IPS-18c (cell line): ENCODE data around the gene F7.
"Not testable (repeated sequence)": the region's sequence is repeated elsewhere in the genome, so short reads cannot be mapped to it uniquely, and the experiment has no call there.

ENCODE experiments used
- H3K4me3 ChIP-seq: 2 replicates; pipeline ENCODE4 v1.7.0; 2013; ENCODE audit warnings: low read depth, mild to moderate bottlenecking, low read length, moderate library complexity; ENCODE audit not compliant: insufficient read depth
- H3K9me3 ChIP-seq: one replicate; pipeline ENCODE4 v1.6.1; 2013; ENCODE audit warnings: mild to moderate bottlenecking, low read length, moderate library complexity; ENCODE audit not compliant: control insufficient read depth, insufficient read depth

F7 gene

DNA sequence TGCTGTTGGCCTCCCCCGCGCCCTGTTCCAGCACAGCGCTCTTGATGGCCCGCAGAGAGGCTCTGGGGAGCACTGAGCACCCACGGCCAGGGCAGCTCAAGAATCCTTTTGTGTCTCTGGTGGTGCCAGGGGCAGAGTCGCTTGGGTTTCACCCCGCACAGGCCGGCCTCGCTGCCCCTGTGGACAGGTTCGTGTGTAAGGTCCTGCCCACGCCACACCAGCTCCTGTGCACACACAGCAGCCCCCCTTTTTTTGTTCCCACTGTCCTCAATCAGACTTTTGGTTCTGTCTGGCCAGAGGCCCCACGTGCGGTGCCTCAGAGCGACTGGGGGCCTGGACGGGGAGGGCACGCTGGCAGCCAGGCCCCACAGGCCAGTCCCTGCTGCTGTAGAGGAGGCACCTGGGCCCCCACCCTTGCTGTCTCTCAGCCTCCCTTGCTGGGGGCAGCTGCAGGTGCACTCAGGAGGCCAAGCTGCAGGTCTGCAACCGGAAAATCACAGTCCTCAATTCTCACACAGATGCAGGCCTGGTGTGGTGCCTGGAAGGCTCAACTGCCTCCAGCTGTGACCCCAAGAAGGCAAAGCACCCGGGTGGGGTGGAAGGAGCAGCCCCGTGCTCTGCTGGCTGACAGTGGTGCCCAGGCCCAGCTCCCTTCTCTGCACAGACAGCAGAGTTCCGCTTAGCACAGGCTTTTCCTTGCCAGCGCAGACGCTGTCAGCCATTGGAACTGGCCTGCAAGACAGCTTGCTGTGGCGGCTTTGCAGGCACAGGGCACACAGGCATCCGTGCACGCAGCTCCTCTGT is 12.6 kb upstream of the F7 start:
- Histone ChIP-seq H3K4me3 (no peak overlapping the region), H3K9me3 (no peaks in the 10 kb centered on the region)

DNA sequence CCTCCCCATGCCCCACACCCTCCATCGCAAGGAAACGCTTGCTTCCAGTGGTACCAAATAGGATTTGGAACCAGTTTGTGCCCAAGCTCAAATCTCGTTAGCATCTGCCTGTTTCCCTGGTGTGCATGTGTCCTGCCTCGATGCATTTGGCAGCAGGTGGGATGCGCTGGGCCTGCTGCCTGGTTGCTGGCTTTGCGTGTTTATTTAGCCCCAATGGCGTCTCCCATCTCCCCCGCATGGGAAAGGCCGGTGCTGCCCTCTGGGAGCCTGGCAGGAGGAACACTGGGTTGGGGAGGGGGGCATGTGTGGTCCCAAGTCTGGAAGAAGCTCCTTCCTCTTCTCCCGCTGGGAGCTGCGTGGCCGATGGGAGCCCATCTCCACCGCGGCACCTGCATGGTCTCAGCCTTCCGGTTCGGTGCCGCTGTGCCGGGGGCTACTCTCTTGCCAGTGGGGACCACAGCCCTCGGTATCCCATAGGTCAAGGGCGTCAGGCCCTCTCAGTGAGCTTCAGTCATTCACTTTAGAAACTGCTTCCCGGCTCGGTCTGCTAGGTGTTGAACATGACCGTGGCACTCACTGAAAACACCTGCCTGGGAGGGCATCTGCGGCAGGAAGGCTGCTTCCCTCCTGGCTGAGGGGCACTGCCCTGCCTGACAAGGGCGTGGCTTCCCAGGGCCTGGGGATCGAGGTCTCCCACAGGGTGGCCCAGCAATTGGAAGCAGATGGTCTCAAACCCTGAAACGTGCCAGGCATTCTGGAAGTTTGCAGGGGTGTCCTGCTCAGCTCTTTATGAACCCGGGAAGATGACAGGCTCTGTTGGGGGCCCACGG is 11.8 kb upstream of the F7 start:
- H3K9me3 ChIP-seq: no peaks in the 10 kb centered on the region
- H3K4me3 ChIP-seq: no peak overlapping the region

DNA sequence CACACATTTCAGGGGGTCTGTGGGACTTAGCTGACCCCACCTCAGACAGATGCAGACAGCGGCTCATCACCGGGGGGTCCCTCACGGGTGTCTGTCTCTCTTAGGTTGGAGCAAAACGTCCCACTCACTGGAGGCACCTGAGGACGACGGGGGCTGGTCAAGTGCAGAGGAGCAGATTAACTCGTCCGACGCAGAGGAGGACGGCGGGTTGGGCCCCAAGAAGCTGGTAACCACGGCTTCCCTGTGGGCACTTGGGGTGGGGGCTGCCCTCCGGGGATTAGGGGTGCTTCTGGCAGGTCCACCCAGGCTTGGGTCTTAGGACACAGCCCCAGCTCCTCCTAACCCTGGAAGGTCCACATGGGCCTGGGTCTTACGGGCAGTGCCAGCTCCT is 11.2 kb upstream of the F7 start:
- Histone ChIP-seq H3K4me3 (no peak overlapping the region), H3K9me3 (no peaks in the 10 kb centered on the region)

DNA sequence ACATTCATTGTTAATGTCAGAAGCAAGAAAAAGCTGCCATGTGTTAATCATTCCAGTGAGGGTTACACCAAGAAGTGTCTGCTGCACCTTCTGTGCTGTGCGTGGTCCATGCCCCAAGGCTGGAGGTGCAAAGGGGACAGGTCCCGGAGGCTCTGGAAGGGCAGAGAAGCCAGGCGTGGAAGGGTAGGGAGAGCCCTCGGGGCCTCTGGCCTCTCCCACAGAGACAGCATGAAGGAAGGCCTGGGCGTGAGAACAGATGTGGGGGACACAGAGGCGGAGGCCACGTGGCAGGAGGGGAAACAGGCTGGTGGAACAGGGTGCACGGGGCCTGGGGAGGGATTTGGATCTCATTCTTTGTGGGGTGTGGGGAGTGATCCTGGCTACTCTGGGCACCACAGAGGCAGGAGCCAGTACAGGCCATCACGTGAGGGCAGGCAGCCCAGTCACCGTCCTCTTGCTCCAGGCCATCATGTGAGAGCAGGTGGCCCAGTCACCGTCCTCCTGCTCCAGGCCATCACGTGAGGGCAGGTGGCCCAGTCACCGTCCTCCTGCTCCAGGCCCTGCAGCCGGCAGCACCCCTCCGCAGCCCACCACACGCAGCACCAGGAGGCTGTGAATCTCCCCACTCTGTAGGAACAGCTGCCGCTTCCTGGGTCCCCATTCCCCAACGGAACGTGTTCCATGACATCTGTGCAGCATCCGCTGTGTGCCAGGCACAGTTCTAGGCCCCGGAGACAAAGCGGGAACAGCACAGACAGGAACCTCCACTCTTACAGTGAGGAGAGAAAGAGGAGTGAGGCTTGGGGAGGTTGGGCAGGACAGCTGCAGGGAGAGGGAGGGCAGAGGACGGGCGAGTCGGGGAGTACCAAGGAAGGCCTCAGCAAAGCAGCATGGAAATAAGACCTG is 10.2 kb upstream of the F7 start:
- Histone ChIP-seq H3K9me3 (no peaks in the 10 kb centered on the region), H3K4me3 (no peak overlapping the region)

DNA sequence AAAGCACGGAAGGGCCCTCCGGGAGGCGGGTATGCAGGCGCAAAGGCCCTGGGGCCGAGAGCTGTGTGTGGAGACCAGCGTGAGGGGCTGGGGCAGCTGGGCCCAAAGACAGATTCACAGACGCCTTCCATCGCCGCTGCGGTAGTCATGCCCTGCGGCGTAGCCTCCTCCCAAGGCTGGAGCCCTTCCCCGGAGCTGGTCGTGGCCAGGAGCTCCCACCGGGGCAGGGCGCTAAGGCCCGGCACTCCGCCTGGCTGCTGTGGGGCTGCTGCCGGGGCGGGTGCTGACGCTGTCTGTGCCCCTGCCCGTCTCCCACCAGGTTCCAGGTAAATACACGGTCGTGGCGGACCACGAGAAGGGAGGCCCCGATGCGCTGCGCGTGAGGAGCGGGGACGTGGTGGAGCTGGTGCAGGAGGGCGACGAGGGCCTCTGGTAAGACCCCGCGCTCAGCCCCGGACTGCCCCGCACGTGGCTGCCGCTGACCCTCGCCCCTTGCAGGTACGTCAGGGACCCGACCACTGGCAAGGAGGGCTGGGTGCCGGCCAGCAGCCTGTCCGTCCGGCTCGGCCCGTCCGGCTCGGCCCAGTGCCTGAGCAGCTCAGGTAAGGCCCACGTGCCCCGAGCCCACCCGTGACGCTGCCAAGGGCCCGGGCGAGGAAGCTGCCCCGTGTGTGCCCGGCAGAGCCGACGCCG is 9.4 kb upstream of the F7 start:
- H3K9me3 ChIP-seq: no peaks in the 10 kb centered on the region
- H3K4me3 ChIP-seq: no peak overlapping the region

DNA sequence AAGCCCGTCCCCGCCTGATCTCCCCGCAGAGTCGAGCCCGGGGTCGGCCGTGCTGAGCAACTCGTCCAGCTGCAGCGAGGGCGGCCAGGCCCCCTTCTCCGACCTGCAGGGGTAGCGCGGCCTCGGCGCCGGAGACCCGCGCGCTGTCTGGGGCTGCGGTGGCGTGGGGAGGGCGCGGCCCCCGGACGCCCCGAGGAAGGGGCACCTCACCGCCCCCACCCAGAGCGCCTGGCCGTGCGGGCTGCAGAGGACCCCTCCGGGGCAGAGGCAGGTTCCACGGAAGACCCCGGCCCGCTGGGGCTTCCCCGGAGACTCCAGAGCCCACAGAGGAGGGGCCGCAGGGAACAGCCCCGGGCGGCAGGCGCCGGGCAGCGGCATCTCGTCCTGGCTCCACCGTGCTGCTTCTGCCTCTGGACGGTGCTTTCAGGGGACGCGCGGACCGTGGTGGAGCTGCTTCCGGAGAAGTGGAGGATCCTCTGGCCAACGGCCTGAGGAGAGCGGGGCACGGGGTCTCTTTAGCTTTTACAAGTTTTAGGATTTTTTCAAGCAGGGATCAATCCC is 8.8 kb upstream of the F7 start:
- no peaks in the 10 kb centered on the region for H3K9me3 ChIP-seq
- H3K4me3 ChIP-seq: no peak overlapping the region

DNA sequence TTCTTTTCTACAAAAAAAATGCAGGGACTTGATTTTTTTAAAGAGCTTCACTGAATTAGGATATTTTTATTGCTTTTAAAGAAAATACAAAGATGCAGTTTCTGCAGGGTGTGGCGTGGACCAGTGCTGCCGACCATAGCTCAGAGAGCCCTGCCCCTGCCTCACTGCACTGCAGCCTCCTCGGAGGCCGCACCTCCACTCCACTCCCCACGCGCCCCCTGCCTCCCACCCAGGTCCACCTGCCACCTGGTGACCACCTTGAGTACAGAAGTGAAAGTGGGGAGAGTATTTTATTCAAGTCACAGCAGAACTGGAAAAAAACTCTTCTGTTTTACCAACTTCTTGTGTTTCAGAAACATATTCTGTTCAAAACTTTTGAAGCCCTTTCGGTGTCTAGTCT is 7.9 kb upstream of the F7 start:
- H3K4me3 ChIP-seq: no peak overlapping the region
- no peaks in the 10 kb centered on the region for H3K9me3 ChIP-seq

DNA sequence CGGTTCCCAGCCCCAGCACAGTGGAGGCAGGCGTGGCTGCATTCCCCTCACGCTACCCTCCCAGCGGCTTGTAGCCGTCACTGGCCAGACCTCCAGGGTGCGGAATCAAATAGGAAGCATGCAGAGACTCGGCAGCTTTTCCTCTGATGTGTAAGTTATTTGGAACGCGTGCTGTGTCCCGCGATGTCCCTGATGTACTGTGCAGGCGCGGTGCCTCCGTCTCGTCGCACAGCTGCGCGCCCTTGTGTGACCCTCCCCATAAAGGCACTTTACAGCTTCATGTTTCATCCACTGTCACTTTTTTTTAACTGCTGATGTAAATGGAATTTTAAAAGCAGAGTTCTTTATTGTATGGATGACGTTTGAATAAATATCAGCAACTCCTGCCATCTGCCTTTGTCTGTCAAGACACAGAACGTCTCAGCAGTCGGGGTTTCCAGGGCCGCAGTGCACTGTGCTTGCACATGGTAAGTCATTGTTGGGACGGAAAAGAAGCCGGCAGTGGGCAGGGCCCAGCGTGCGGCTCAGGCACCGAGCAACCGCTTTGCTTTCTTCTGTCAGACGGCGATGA is 7.3 kb upstream of the F7 start:
- Histone ChIP-seq H3K9me3 (no peaks in the 10 kb centered on the region), H3K4me3 (no peak overlapping the region)

DNA sequence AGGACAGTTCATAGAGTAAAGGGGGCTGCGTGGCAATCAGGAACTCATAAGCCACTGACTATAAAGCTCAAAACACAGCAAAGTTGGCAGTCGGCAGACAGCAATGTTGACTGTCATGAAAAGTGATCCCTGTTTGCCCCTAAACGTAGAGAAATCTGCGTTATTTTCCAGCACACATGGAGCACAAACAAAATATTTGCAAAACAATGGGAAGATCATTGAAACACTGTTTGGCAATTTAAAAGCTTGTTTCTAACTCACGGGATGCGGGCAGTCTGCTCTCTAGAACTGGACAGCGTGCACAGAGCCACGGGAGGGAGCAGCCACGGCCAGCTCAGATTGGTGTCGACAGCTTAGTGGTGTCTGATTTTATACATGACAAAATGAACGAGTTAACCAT is 6.4 kb upstream of the F7 start:
- Histone ChIP-seq H3K9me3 (no peaks in the 10 kb centered on the region), H3K4me3 (no peak overlapping the region)

DNA sequence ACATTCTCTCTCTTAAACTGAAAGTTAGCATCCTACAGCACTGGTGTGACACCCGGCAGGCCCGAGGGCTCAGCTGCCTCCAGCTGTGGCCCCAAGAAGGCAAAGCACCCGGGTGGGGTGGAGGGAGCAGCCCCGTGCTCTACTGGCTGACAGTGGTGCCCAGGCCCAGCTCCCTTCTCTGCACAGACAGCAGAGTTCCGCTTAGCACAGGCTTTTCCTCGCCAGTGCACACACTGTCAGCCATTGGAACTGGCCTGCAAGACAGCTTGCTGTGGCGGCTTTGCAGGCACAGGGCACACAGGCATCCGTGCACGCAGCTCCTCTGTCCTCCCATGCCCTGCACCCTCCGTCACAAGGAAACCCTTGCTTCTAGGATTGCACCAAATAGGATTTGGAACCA is 3.3 kb upstream of the F7 start:
- H3K9me3 ChIP-seq, H3K4me3 ChIP-seq: not testable (repeated sequence)

DNA sequence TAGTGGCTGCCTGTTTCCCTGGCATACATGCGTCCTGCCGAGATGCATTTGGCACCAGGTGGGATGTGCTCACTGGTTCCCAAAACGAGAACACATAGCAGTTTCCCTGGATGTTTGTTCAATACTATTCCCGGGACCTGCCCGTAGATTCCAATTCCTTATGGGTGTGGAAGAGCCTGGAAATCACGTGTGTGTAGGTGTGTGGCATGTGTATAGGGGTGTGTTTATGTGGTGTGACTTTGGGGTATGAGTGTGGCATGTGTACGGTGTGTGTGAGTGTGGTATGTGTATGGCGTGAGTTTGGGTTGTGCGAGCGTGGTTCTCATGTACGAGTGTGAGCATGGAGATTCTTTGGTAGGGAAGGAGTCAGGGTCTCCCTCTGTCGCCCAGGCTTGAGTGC is 2.9 kb upstream of the F7 start:
- Histone ChIP-seq H3K9me3 (no peaks in the 10 kb centered on the region), H3K4me3 (no peak overlapping the region)

DNA sequence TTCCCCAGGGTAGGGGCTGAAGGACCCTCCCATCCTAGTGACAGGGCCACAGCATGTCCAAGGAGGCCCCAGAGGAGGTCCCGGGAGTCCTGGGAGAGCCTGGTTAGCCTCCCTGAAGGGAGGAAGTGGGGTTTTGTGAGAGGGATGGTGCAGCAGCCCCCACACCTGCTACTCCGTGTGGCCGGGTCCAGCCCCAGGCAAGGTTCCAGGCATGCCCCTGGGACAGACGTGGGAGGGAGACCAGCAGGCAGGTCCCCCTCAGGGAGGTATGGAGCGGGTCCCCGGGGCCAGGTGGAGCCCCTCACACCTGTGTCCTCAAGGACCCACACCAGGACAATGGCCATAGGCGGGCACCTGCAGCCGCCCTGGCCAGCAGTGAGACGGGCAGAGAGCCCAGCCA is 1.9 kb upstream of the F7 start:
- H3K9me3 ChIP-seq: no peaks in the 10 kb centered on the region
- H3K4me3 ChIP-seq: no peak overlapping the region

DNA sequence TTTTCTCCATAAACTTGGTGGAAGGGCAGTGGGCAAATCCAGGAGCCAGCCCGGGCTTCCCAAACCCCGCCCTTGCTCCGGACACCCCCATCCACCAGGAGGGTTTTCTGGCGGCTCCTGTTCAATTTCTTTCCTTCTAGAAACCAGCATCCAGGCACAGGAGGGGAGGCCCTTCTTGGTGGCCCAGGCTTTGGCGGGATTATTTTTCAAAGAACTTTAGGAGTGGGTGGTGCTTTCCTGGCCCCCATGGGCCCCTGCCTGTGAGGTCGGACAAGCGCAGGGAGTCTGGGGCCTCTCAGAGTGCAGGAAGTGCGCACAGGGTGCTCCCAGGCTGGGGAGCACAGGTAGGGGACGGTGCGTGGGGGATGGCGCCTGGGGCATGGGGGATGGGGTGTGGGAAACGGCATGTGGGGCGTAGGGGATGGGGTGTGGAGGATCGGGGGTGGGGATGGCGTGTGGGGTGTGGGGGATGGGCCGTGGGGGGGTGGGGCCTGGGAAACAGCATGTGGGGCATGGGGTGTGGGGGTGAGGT is 396 bp downstream of the F7 start:
- H3K4me3 ChIP-seq: no peak overlapping the region

DNA sequence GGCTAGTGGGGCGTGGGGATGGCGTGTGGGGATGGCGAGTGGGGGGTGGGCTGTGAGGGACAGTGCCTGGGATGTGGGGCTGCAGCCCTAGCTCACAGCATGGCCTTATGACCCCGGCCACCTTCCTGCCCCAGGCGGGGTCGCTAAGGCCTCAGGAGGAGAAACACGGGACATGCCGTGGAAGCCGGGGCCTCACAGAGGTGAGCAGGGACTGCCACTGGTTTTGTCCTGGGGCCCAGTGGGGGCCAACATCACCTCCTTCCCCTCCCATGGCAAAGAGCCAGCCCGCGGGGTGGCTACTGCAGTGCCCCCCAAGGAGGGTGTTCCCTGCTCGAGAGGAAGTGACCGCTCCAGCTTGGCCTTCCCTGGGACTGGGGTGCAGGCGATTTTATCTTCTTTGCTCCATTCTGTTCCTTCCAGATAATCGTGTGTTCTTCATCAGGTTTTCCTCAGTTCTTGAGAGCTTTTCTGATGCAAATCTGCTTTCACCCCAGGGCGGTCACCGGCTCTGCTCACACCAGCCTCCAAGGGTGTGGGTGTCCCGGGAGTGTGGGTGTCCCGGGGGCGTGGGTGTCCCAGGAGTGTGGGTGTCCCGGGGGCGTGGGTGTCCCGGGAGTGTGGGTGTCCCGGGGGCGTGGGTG is 1.2 kb downstream of the F7 start:
- Histone ChIP-seq H3K4me3 (no peak overlapping the region), H3K9me3 (peaks cover 2% of the 10 kb centered on the region)

More for the DNA sequence above, 396 bp downstream of the F7 start:
- peaks cover 2% of the 10 kb centered on the region for H3K9me3 ChIP-seq

DNA sequence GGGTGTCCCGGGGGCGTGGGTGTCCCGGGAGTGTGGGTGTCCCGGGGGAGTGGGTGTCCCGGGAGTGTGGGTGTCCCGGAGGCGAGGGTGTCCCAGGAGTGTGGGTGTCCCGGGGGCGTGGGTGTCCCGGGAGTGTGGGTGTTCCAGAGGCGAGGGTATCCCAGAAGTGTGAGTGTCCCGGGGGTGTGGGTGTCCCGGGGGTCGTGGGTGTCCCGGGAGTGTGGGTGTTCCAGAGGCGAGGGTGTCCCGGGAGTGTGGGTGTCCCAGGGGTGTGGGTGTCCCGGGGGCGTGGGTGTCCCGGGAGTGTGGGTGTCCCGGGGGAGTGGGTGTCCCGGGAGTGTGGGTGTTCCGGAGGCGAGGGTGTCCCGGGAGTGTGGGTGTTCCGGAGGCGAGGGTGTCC is 2.9 kb downstream of the F7 start:
- H3K9me3 ChIP-seq, H3K4me3 ChIP-seq: not testable (repeated sequence)
